ENCODE data around the gene HLA-DMB.

HLA-DMB gene

GRCh38 chr6:32971581-32972352, 30.9 kb upstream of the HLA-DMB start:
- in situ Hi-C loops (cut with MboI; ENCODE audit: low sequenced_read_pairs, unreplicated experiment) = no loop called here

GRCh38 chr6:32971242-32971580, 30.4 kb upstream of the HLA-DMB start:
- in situ Hi-C loops (cut with MboI; ENCODE audit: low sequenced_read_pairs, unreplicated experiment) = no loop called here
- DNase-seq (ENCODE audit: low spot score) = no peak
- no peak for TF ChIP-seq CTCF (IDR thresholded peaks at IDR 0.05; ENCODE audit: borderline replicate concordance, control extremely low read depth, extremely low read depth, insufficient read depth, missing control alignments)

More at GRCh38 chr6:32971581-32972352, 30.9 kb upstream of the HLA-DMB start:
- no peak for TF ChIP-seq CTCF (IDR thresholded peaks at IDR 0.05; ENCODE audit: borderline replicate concordance, control extremely low read depth, extremely low read depth, insufficient read depth, missing control alignments)
- DNase-seq (ENCODE audit: low spot score) = peak; percentile 96

GRCh38 chr6:32970413-32971241, 29.8 kb upstream of the HLA-DMB start:
- DNase-seq (ENCODE audit: low spot score) = peak; percentile 80
- in situ Hi-C loops (cut with MboI; ENCODE audit: low sequenced_read_pairs, unreplicated experiment) = no loop called here
- TF ChIP-seq CTCF (IDR thresholded peaks at IDR 0.05; ENCODE audit: borderline replicate concordance, control extremely low read depth, extremely low read depth, insufficient read depth, missing control alignments) = no peak

- no peak for TF ChIP-seq CTCF (IDR thresholded peaks at IDR 0.05; ENCODE audit: borderline replicate concordance, control extremely low read depth, extremely low read depth, insufficient read depth, missing control alignments)
- DNase-seq (ENCODE audit: low spot score) = no peak
- in situ Hi-C loops (cut with MboI; ENCODE audit: low sequenced_read_pairs, unreplicated experiment) = no loop called here
Observed at GRCh38 chr6:32969685-32970412, 29.0 kb upstream of the HLA-DMB start.

- no peak for TF ChIP-seq CTCF (IDR thresholded peaks at IDR 0.05; ENCODE audit: borderline replicate concordance, control extremely low read depth, extremely low read depth, insufficient read depth, missing control alignments)
- in situ Hi-C loops (cut with MboI; ENCODE audit: low sequenced_read_pairs, unreplicated experiment) = no loop called here
Observed at GRCh38 chr6:32968867-32969684, 28.2 kb upstream of the HLA-DMB start.

More at GRCh38 chr6:32968867-32969684, 28.2 kb upstream of the HLA-DMB start:
- DNase-seq (ENCODE audit: low spot score) = no peak

Measured in GM13976 (cell line).